HG02759 (cell line): ENCODE measurements around the gene PABPC1L.

Experiments used
- ATAC-seq: cut with Tn5 transposase; IDR thresholded peaks from one replicate; pipeline ENCODE4 v1.9.1; 2021; ENCODE audit warnings: mild to moderate bottlenecking, moderate library complexity; ENCODE audit not compliant: unreplicated experiment

PABPC1L gene

DNA sequence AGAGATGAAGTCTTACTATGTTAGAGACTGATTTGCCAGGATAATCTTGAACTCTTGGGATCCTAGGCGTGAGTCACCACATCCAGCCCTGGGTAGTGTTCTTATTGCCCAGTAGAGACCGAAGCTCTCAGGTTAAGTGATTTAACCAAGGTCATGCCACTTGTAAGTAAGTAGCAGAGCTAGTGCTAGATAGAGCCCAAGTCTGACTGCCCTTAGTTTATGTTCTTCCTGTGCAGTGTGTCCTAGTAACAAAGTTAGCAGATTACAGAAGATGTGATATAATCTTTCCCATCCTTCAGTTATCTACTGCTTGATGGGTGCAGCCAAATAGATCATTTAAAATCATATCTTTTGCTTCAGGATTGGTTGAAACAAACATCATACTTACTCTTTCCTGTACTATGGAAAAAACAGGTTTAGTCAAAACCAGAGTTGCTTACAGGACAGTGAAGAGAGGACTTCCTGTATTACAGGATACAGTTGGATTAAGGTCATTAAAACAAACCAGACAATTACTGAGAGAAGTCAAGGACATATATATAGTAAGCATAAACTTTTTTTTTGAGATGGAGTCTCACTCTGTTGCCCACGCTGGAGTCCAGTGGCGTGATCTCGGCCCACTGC, 9.5 kb upstream of the PABPC1L start:
- ATAC-seq = no peak

DNA sequence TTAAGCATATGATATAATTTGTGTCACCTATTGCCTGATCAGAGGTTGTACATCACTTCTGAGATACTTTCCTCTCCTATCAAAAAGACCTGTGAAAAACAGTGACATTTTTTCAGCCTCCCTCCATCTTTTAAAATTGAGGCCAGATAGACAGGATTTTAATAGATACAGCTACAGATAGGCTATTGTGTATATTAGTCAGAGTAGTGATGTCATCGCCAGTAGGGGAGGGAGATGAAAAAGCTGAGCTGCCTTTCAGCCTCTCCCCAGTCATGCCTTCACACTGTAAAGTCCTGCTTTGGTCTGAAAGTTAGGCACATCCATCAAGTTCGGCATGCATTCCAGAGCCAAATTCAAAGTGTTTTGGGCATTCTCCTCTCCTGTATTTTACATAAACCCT, 7.9 kb upstream of the PABPC1L start:
- no peak for ATAC-seq

DNA sequence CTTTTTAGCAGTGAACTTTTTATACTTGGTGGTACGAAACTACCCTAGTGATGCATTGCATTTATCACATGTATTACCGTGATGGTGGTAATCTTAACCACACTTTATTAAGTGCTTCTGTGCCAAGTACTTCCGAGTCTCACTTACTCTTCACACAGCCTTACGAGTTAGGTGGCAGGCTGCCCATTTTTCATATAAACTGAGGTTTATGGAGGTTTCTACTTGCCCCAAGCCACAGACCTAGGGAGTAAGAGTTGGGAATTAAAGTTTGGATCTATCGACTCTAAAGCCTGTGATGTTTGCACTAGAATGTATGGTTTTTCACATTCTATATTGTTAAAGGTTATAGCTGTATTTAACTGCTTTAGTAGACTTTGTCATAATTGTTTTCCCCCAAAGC, 5.5 kb upstream of the PABPC1L start:
- no peak for ATAC-seq

DNA sequence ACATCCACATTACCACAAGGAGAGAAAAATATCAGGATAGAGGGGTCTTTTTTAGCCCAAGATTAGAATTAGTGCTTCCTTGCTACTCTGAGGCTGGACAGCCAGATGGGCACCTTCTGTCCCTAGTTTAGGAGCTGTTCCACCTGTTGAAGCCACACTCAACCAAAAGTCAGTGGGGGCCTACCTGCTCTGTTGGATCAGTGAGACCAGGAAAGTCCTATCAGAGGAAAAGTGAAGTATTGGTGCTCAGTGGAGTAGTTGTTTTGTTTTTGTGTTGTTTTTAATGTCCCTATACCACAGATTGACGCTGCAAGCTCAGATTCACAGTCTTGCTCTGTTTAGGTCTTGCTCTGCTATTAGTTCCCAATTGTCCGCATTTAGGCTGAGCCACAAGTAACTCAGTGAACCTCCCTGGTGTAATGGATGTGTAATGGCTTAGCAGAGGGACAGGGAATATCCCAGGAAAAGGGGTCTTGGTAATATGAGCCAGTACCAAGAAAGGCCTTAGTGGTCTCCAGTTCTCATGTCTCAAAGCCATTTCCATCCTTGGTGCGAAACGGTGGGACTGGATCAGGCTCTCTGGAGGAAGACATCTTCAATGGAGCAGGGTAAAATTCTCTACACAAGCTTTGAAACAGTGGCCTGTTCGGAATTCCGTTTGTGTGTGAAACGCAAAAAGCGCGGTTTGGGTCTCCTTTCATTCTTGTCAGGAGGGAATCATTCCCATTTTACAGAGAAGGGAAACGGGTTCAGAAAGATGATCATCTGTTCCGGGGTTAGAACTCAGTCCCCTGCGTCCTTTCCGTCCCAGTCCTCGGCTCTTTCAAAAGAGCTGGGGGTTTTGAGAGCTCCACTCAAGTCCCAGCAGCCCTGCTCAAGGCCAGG, 631 bp upstream of the PABPC1L start:
- peak; percentile 4 for ATAC-seq

DNA sequence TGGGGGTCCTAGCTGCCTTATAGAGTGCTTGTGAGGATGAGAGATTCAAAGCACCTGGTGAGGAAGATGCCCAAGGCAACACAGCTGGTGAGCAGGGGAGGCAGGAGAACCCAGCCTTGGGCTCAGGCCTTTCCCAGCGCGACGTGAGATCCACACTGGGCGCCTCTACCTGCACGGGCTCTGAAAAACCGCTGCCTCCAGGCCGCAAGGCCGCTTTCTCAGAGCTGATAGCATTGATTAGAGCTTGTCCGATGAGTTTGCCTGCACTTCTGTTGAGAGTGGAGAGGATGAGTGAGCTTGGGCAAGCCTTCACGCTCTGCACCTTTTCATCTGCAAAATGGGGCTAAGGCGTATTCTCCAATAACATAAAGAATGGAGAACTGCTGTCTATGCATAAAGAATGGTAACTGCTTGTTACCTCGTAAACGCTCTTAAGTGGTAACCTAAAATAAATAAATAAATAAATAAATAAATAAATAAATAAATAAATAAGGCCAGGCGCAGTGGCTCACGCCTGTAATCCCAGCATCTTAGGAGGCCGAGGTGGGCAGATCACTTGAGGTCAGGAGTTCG, 916 bp downstream of the PABPC1L start:
- no peak for ATAC-seq

DNA sequence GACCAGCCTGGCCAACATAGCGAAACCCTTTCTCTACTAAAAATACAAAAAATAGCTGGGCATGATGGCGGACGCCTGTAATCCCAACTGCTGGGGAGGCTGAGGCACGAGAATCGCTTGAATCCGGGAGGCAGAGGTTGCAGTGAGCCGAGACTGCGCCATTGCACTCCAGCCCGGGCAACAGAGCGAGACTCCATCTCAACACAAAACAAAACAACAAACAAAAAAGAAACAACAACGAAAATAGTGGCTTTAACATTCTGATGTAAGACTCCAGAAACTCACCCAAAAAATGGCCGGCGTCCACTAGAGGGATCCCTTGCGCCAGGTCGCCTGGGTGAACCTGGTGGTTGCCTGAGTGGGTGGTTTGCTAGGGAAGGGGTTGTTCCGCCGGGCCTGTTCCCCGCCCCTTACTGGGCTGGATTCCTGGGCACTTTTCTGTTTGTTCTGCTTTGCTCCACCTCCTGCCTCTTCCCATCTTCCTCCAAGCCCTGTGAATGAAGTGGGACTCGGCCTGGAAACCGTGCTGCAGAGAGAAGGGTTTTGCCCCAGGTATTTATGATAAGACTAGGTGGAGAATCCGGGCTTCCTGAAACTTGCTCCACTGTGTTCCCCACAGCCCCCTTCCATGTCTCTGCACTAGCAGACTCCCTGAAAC, 1.5 kb downstream of the PABPC1L start:
- ATAC-seq = no peak

DNA sequence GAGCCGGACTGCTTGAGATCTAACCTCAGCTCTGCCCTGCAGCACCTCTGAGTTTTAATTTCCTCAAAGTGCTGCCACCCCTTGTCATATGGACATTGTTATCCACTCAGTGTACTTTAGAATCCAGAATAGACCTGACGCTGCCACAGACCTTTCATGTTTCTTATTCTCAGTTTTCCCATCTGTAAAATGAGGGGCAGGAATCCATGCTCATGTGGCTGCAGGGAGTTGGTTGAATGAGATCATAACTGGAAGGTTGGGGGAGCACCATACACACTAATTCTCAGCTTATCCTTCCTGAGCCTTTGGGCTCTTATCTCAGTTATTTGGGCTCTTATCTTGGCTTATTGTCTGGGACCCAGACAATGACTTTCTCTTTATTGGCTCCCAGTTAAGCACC, 2.3 kb downstream of the PABPC1L start:
- ATAC-seq = no peak

DNA sequence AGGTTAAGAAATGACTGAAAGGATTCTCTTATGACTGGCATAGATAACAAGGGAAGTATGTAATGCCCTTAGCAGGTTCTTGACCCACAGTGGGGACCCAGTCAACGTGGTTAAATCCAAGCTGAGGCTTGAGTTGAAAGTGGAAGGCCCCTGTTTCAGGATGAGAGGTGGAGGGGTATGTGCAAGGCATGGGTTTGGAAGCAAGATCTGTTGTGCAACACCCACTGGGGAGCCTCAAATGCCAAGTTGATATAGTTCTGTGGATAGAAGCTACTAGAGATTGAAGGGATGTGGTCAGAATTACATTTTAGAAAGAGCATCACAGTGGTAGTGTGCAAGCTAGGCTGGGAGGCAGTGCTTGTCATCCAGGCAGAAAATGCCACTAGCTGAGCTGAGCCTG, 5.1 kb downstream of the PABPC1L start:
- no peak for ATAC-seq

DNA sequence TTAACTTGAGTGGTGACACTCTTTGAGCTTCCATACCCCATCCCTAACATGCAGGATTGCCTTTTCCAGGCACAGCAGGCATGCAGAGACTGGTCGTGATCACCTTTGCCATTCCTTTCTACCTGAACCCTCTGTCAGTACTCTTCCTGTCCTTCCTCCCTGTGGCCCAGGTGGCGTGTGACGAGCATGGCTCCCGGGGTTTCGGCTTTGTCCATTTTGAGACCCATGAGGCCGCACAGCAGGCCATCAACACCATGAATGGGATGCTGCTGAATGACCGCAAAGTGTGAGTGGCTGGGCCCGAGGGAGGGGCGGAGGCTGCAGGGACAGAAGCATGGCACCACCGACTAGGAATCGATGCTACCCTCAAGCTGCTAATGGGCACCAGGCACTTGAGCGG, 6.7 kb downstream of the PABPC1L start:
- ATAC-seq = no peak

DNA sequence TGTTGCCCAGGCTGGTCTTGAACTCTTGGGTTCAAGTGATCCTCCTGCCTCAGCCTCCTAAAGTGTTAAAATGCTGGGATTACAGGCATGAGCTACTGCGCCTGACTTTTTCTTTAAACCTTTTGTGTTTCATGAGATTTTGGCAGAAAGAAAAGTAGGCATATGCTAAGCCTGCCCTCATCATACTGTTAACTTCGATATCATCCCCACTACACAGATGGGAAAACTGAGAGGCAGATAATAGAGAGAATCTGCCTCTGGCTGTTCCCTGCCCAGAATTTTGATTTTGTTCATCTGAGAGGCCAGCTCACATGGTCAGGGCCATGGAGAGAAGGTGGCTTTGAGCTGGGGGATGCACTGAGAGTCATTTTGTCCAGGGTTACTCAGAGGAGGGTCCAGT, 7.5 kb downstream of the PABPC1L start:
- ATAC-seq = no peak

DNA sequence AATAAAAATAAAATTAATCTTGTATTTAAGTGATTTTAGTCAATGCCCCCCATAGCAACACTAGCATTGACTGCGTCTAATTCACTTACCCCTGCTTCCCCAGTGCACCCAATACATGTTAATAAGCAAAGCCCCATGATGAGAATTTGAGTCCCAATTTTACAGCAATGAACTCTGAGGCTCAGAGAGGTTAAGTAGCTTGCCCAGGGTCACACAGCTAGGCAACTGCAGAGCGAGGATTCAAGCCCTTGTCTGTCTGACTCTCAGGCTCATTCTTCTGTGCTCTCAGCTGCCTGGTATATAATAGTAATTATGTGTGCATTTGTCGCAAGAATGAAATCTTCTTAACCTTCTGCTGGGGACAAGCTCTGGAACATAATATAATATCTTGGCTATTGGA, 8.5 kb downstream of the PABPC1L start:
- no peak for ATAC-seq

DNA sequence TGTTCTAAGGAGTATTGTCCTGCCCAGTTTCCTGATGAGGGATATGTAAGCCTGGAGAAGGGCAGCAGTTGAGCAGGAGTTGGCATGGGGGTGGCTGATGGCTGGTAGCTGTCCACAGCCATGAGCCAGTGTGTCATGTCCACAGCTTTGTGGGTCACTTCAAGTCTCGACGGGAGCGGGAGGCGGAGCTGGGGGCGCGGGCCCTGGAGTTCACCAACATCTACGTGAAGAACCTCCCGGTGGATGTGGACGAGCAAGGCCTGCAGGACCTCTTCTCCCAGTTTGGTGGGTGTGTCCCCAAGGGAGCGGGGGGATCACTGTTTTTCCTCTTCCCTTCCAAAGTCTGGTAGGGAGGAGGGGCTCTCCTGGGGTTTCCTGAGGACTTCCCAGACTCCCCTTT, 8.9 kb downstream of the PABPC1L start:
- ATAC-seq = no peak

DNA sequence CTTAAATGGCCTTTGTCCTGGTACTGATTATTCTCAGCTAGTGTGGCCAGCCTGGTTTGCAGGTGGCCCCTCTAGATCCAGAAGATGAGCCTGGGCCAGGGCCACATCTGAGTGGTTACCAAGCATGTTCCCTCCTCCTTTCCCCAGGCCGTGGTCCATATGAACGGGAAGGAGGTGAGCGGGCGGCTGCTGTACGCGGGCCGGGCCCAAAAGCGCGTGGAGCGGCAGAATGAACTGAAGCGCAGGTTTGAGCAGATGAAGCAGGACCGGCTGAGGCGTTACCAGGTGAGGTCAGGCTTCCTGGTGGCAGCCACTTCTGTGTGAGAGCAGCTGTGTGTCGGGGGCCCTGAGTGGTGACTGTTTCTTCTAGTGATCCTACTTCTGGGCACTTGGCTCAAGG, 11.6 kb downstream of the PABPC1L start:
- ATAC-seq = no peak

DNA sequence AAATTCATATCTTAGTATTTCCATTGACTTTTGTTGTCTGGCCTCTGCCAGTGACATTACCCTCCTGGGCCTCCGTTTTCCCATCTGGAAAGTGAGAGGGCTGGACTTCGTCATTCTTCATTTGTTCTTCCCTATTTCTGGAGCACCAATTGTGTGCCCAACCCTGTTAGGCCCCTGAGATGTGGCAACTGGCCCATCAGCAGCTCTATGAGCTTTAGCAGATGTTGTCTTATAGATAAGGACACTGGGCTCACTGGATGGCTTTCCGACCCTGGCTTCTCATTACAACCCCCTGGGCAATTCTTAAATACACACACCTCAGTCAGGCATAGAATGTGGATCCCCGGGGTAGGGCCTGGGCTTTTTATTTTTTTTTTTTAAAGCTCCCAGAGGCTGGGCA, 14.7 kb downstream of the PABPC1L start:
- ATAC-seq = no peak

DNA sequence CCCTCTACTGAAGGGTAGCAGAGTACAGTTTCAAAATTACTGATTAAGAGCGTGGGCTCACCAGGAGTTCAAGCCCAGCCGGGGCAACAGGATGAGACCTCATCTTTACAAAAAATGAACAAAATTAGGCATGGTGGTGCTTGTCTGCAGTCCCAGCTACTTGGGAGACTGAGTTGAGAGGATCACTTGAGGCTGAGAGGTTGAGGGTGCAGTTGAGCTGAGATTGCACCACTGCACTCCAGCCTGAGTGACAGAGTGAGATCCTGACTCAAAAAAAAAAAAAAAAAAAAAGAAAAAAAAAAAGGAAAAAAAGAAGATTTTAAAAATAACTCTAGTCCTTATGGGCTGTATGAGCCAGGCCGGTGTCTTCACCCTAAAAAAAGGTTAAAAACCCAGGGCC, 18.7 kb downstream of the PABPC1L start:
- no peak for ATAC-seq

DNA sequence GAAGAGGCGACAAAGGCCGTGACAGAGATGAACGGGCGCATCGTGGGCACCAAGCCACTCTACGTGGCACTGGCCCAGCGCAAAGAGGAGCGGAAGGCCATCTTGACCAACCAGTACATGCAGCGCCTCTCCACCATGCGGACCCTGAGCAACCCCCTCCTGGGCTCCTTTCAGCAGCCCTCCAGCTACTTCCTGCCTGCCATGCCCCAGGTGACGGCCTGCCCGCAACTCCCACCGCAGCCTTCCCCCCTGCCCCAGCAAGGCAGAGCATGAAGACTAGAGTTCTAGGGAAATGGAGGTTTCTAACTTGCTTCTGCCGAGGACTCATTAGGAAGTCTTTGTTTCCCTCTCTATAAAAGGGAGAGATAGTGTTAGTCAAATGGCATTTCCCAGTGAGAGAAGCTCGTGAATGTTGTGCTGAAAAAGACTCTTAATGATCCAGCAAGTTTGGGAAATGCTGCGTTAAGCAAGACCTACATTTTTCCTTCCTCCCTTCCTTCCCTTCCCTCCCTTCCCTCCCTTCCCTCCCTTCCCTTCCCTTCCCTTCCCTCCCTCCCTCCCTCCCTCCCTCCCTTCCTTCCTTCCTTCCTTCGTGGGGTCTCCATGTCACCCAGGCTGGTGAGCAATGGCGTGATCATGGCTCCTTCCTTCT, 20.8 kb downstream of the PABPC1L start:
- no peak for ATAC-seq

DNA sequence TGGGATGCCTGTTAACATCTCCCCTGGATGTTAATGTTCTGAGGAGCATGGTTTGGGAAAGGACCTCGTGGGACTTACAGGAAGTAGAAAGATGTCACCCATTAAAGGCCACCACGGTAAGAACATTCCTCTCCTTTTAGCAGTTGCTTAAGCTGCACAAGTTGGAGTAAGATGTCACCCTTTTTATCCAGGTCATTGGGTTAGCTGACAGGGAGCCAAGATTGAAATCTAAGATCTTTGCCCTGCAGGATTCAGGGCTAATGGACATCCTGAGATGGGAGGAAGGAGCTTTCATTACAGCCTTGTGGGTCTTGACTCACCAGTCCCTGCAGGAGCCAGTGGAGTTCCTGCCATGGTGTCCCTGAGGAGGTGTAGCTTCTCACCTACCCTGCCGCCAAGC, 22.1 kb downstream of the PABPC1L start:
- no peak for ATAC-seq

DNA sequence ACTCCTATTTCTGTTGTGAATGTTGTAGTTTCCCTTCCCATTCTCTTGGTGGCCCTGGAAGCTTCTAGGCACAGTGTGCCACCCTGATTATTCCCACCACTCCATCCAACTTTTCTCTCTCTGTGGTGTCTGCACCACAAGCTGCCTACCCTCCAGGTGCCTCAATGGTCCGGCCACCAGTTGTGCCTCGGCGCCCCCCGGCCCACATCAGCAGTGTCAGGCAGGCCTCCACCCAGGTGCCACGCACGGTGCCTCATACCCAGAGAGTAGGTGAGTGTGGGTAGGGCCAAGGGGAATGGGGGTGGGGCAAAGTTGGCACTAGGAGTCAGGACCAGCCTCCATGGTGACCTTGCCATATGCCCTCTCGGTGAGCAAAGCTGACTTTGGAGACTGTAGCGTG, 23.1 kb downstream of the PABPC1L start:
- no peak for ATAC-seq

DNA sequence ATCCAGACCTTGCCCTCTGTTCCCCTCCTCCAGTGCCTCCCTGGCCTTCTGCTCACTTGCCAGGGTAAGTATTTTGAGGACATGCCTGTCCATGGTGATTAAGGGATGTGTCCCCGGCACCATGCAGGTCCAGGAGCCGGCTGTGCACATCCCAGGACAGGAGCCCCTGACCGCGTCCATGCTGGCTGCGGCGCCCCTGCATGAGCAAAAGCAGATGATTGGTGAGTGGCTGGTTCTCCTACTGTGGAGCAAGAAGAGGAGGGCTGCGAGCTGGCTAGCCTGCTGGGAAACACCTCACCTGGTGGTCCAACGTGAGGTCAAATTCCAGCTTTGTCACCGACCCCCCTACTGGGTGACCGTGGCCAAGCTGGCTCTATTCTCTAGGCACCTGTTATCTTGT, 26.6 kb downstream of the PABPC1L start:
- no peak for ATAC-seq

DNA sequence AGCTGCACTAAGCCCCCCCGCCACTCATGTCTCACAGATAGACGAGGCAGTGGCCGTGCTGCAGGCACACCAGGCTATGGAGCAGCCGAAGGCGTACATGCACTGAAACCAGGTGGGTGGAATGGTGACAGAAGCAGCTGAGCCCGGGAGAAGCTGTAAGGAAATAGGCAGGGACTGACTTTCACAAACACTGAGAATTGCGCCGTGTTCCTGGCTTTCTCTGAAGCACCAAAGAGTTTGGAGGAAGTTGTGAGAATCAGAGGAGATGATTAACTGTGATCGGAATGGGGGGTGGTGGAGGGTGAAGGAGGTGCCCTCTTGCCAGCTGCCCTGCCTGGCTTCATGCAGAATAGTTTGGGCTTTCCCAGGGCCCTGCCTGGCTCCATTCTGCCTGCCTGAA, 28.8 kb downstream of the PABPC1L start:
- no peak for ATAC-seq

DNA sequence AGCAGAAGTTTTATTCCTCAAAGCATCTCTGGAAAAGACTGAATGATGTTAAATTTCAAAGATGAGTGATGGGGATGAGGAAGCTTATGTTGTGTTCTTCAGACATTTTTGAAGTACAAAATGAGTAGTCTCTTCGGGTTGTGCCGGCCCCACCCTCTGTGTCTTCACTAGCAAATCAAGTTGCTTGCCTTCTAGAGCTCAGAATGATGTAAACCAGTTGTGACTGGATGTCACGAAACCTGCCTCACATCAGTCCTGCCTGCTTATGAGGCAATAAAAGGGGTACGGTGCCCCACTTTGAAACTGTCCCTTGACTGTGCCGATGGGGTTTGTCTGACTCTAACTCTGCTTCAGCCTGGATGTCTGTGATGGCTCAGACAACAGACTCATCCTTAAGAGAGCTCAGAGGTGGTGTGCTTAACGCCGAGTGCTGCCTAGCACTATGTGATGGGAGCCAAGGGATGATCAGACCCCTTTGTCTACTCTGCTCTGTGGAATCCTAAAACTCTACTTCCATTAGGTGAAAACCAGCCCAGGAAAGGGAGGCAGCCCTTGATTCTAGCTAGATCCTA, 31.3 kb downstream of the PABPC1L start:
- no peak for ATAC-seq
